Posterior vena cava (tissue), 2 donors: ENCODE measurements around the gene BEST1. TPM values are rescaled to one million over a fixed set of nuclear protein-coding genes. Genes with fewer than 3 reads are reported as not detected.

Source experiments
- DNase-seq: peaks from one replicate; pipeline ENCODE4 v3.0.0-alpha.2; 2020; ENCODE audit warnings: low spot score
- intact Hi-C, 2 donors: fragments of 100-400 bp; cut with DNase I; formaldehyde crosslinking; loops; one replicate each; pipeline versions ENCODE4 v1.14.1 to v1.14.2; 2022 to 2023
- long read RNA-seq, 2 donors: library from polyadenylated mRNA; unstranded; transcript quantifications; one replicate each; pipeline ENCODE4 v2.0.0, GENCODE V29; 2020 to 2021
- total RNA-seq, 2 donors: library from RNA; stranded (reverse); fragmentation: NEBNext Ultra II Directional; extraction: Animal tissue kit (Norgen Biotek cat#: 25700); gene quantifications; one replicate each; pipeline ENCODE4 v1.2.1, GENCODE V29; 2021
- donor health status: DM: yes; HTN: yes; CAD: no.
- donor health status: DM: yes; HTN: yes; CAD: no.

BEST1 gene
- 1 to 10 TPM; 5.8 to 9.5 TPM for total RNA-seq
- long read RNA-seq, donor 1, partial matches to known transcripts = 1 of 8 reads
- long read RNA-seq, donor 1, other reads (novel, unspliced or antisense) = 7 of 8 reads
- long read RNA-seq, donor 2, partial matches to known transcripts = 0 of 2 reads
- long read RNA-seq, donor 2, other reads (novel, unspliced or antisense) = 2 of 2 reads

DNA sequence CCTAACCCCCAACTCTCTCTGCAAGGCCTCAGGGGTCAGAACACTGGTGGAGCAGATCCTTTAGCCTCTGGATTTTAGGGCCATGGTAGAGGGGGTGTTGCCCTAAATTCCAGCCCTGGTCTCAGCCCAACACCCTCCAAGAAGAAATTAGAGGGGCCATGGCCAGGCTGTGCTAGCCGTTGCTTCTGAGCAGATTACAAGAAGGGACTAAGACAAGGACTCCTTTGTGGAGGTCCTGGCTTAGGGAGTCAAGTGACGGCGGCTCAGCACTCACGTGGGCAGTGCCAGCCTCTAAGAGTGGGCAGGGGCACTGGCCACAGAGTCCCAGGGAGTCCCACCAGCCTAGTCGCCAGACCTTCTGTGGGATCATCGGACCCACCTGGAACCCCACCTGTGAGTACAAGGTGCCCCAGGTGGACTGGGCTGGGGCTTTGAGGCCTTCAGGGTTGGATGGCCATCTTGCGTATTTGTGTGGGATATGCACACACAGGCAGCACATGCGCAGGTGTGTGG lies at the start of gene BEST1:
Gene BEST1 (plus strand): TSS at position 317 of the 513 bp plus-strand sequence. CDS start 1,456 bp downstream, outside the sequence.
- intact Hi-C loops = loop anchor here in 1 of 2 donors (5.0 to 10.0 kb wide), 2 partner anchors 132 to 155 kb away; partner anchors contain the start of genes FEN1 and TMEM258
- DNase-seq = no peak

DNA sequence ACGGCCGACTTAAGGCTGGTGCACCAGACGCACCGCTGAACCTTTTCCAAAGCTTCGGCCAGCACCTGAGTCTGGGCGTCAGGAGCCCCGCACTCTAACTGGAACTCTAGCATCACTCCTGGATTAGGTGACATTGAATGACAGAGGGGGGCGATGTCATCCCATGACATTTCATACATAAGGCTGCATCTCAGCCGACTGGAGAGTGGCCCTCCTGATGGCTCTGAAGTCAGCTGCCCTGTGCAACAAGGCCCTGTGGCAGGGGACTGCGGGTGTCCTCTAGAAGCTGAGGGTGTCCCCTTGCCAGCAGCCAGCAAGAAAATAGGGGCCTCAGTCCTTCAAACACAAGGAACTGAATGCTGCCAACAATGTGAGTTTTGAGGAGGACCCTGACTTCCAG lies 48.8 kb upstream of the BEST1 start:
- intact Hi-C loops = loop anchor here in 1 of 2 donors (10.0 kb wide), 1 partner anchor 203 kb away; no protein-coding TSS in a partner anchor

DNA sequence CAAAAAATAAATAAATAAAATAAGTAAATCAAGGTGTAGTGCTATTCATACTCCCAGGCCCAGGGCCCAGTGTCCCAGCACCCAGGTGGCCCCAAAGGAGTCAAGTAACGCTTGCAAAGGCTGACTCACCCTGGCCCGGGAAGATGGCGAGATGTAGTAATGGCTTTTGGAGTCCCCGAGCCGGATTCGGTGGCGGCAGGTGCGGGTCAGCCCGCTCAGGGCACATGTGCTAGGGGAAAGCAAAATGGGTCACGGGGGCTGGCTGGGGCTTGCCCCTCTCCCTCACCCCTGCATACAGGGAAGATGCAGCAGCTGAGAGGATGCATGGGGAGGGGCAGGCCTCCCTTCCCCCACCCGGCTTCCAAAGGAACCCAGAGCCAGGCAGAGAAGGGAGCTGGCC lies 47.8 kb upstream of the BEST1 start:
- no peak for DNase-seq
- intact Hi-C loops = loop anchor here in 1 of 2 donors (10.0 kb wide), 1 partner anchor 202 kb away; no protein-coding TSS in a partner anchor

More for the DNA sequence above, 48.8 kb upstream of the BEST1 start:
- DNase-seq = no peak

DNA sequence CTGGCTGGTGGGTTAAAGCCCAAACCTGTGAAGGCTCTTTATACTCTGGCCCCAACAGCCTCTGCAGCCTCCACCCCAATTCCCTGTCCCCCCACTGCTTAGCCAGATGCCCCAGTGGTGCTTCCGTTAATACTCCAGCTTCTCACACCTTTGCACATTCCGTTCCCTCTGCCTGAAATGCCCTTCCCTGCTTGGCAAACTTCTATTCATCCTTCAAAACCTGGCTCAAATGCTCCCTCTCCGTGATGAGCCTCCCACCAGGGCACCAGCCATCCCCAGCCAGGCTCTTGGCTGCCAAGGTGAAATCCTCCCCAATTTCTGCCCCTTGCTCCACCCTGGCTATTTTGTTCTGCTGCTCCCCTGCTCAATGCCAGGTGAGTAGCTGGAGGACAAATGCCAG lies 46.3 kb upstream of the BEST1 start:
- DNase-seq = no peak
- intact Hi-C loops = loop anchor here in 1 of 2 donors (10.0 kb wide), 1 partner anchor 201 kb away; no protein-coding TSS in a partner anchor

DNA sequence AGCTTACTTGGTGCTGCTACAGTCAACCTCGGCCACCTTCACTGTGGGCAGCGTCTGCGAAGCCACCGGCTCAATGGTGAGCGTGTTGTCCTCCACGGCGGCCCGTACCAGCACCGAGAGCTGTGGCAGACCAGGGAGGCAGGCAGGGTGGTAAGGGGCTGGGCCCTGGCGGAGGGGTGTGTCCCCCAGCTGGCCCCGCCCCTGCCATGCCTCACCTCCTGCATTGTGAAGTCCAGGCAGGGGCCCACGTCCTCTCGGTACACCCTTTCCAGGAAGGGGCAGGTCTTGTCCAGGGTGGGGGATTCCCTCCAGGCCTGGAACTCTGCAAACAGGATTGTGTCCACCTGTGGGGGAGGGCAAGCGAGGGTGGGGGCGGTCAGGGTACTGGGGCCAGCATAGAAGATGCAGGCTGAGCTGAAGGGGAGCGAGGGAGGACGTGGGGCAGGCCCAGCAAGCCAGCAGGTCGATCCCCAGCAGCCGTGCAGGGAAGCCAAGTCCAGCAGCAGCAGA lies 45.6 kb upstream of the BEST1 start:
- intact Hi-C loops = loop anchor here in 1 of 2 donors (10.0 kb wide), 1 partner anchor 200 kb away; no protein-coding TSS in a partner anchor
- no peak for DNase-seq

DNA sequence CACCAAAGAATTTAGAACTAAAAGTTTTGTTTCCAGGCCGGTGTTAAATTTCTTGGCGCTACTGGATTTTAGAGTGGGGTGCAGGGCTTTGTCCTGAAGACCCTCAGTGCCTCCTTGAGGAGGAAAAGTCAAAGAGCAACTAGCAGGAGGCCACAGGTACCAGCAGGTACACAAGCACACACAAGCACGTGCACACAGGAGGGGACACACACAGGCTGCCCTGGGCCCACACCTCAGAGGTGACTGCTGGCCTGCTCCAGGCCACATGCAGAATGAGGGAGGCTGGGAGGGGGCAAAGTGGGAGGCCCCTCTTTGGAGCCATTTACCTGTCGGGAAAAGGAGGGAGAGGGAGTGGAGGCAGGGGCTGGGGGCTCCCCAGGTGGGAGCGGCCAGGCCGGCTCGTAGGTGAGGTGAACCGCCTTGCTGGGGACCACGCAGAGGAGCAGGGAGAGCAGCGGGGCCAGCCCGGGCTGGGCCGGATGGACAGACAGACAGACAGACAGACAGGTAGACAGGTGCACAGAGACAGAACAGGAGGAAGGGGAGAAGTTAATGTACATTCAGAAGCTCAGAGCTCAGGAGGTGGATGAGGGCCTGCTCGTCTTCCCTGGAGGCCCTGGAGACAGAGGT lies 45.0 kb upstream of the BEST1 start:
- intact Hi-C loops = loop anchor here in 1 of 2 donors (10.0 kb wide), 1 partner anchor 200 kb away; no protein-coding TSS in a partner anchor
- DNase-seq = no peak

DNA sequence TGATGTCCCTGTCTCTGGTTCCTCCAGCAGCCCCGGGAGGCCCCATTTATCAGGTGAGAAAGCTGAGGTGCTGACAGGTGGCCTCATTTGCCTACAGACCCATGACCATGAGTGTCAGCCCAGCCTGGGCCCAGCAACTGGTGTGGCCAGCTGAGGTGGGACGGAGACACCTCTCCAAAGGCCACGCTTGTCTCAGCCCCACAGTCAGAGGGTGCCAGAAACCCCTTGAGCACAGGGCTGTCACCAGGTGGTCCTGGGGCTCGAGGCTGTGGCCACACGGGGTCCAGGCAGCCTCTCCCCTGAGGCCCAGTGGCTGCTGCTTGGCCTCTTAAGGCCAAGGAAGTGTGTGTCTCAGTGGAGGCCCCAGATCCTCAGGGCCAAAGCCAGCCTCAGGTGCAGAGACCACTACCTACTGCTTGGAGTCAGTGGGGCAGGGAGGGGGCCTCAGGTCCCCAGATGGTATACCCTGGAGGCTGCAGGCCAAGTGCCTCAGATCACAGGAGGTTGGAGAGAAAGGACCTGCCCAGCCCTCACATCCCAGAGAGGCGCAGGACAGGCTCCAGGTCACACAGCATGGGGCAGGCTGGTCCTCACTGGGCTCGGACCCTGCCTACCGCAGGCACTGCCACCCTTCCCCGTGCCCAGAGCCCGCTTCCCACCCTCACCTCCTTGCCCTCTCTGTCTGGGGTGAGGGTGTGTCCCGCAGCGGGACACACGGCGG lies 44.2 kb upstream of the BEST1 start:
- intact Hi-C loops = loop anchor here in 1 of 2 donors (10.0 kb wide), 1 partner anchor 199 kb away; no protein-coding TSS in a partner anchor
- DNase-seq = no peak

DNA sequence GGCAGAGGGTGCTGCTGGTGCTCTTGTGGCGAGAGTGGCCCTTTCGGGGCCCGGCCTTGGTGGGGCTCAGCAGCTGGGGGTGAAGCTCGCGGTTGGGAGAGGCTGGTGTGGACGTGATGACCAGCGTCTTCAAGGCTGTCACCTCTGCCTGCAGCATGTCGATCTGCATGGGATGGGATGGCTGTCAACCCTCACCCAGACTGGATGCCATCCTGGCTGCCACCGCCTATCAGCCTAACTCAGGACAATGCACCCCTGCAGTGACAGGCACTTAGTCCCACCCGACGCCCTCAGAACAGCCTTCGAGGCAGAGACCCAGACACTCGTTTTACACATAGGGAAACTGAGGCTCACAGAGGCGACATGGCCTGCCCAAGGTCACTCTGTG lies 43.6 kb upstream of the BEST1 start:
- DNase-seq = no peak
- intact Hi-C loops = loop anchor here in 1 of 2 donors (10.0 kb wide), 1 partner anchor 198 kb away; no protein-coding TSS in a partner anchor

DNA sequence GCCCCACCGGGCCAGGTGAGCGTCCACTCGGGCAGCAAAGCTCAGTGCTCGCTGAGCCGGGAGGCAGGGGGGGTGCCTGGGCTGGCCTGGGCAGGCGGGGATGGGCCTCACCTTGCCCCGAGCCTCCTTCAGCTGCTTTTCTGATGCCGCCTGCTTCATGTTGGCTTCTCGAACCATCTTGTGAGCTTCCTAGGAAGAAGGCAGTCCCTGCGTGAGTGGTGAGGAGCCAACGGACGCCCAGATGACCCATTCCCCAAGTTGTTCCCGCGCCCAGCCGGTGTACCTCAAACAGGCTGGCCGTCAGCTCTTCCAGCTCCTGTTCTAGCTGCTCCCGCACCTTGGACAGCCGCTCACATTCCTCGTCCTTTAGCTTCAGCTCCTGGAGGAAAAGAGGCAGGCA lies 42.9 kb upstream of the BEST1 start:
- no peak for DNase-seq
- intact Hi-C loops = loop anchor here in 1 of 2 donors (10.0 kb wide), 1 partner anchor 198 kb away; no protein-coding TSS in a partner anchor

DNA sequence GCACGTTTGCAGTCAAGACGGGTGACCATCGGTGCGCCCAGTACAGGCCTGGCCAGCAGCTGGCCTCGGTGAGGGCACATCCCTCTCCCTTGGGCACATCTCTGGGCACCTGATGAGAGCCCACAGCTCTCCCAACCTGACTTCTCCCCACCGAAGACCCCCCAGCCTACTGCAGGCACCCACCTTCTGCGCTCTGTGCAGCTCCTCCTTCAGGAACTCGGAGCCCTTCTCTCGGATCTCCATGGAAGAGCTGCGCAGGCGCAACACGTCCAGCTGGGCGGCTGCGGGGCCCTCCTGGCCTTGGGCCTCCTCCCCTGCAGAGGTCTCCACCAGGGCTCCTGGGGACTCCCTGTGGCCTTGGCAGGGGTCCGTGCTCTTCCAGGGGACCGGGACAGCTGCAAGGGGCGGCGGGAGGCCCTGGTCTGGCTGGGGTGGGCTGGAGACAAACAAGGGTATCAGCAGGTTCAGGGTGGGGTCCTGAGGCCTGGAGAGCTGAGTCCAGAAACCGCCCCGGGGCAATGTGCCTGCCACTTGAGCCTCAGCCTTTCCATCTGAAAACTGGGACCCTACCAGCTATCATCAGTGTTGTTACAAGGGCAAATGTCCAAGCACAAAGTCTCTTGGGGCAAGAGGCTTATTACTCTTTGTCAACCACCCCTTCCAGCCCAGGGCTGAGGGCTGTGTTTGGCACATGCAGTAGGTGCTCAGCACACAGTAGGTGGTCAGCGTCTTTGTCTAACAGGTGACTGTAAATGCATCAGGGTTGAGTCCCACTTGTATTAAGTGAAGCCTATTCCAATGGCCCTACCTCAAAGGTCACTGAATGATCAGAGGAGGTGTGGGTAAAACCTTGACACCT lies 42.1 kb upstream of the BEST1 start:
- intact Hi-C loops = loop anchor here in 1 of 2 donors (10.0 kb wide), 1 partner anchor 197 kb away; no protein-coding TSS in a partner anchor
- no peak for DNase-seq

DNA sequence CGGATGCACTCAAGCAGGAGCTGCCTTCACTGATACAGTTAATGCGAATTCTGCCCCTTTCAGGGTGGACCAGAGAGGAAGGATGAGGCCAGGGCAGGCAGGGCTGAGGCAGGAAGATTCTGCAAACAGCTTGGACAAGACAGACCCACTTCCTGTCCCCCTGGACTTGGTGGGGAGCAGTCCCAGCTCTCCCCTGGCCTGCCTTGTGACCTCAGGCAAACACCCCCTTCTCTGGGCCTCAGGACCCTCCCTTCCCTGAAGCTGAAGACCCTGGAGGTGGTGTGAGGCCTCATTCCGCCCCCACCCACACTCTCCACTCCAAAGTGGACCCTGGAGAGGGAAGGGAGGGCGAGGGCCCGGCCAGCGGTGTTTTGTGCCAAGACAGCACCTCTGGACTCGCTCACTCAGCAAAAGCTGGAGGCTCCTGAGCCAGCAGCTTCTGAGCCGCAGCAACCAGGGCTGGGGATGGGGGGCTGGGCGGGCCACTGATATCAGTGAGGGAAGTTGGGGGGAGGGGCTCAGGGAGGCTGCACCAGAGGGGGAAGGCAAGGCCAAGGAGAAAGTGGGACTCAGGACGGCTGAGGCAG lies 41.3 kb upstream of the BEST1 start:
- intact Hi-C loops = loop anchor here in 1 of 2 donors (10.0 kb wide), 1 partner anchor 196 kb away; no protein-coding TSS in a partner anchor
- no peak for DNase-seq

DNA sequence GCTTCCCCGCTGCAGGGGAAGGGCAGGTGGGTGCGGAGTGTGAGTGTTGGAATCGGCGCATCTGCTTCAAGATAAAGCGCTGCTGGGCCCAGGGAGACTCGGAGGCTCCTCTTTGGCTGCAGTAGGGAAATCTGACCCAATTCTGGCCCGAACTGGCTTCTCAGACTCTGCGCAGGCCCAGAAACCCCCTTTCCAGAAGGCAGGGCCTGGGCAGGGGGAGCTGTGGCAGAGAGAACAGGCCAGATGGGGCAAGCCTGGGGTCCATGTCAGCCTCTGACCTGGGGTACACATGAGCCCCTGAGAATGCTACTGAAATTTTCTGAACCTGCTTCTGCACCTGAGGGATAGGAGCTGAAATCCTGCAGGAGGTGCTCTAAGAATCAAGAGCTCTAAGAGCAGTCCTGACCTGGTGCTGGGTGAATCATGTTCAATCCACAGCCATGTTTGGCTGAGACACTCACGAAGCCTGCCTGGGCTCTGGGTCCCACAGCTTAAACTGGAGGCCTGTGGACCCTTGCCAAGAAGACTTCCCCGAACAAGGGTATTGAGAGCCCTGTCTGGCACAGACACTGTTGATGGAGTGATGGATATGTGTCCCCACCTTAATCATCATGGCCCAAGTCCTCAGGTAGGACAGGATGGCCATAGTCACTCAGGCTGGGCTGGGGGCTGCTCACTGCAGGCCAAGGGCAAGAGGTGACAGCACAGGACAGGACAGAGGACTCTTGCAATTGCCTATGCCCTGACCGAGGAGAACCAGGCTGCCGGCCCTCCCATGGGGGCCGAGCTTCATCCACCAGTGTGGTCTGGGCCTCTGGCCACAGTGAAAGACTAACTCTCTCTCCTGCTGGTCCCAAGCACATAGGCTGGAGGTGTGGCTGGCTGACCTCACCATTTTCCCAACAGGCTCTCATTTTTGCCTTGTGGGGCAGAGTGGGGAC lies 39.7 kb upstream of the BEST1 start:
- DNase-seq = peak; percentile 84
- intact Hi-C loops = no loop called here

DNA sequence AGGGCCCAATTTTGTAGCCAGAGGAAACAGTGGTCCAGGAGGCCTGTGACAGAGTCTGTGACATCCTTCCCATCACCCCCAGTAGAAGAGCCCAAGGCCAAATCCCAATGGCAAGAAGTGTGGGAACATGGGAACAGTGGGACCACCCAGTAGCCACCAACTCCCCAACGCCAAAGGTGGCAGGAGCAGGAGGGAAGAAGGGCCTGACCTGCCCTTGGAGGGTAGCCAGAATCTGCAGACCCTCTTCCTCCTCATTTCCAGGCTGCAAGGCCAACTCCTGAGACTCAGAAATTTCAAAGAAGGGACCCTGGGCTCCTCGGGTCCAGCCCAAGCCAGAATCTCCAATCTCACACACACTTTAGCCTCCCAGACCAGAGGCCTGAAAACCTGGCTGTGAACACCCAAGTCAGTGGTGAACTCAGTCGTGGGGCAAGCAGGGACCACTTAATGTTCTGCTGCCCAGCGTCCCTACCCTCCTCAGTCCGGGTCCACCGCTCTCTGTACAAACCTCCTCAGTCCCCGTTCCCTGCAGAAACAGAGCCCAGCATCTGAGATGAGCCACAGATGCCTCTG lies 38.9 kb upstream of the BEST1 start:
- intact Hi-C loops = no loop called here
- DNase-seq = peak; percentile 50

DNA sequence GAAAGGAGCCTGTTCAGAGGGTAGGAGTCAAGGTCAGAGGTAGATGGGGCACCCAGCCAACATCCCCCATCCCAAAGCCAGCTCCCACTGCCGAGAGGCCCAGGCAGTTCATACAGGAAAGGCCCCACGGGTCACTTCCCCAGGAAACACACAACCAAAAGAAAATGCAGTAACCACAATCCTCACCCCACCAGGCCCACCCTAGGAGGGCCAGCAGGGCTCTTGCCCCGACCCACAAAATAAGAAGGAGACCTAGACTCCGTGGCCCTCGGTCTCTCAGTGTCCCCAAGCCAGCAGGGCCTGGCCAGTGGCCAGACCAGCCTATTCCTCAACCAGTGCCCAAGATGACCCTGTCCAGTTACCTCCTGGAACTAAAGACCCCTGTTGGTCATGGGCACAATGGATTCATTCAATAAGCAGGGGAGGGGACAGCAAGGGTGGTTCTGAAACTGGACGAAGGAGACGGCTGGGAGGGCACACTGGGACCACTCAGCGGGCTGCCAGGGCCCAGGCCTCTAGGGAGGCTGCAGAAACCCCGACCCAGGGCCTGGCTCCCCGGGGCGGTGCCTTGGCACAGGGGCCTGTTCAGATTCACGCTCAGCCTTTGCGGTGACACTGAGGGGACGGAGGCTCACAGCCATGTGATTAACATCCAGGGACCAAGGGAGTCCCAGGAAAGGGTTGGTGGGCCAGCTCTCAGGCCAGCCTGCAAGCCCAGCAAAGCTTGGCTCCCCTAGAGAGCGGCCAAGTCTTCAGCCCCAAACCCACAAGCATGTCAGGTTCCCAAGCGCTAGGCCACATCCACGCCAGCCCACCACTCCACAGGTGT lies 38.2 kb upstream of the BEST1 start:
- intact Hi-C loops = no loop called here
- DNase-seq = peak; percentile 77

DNA sequence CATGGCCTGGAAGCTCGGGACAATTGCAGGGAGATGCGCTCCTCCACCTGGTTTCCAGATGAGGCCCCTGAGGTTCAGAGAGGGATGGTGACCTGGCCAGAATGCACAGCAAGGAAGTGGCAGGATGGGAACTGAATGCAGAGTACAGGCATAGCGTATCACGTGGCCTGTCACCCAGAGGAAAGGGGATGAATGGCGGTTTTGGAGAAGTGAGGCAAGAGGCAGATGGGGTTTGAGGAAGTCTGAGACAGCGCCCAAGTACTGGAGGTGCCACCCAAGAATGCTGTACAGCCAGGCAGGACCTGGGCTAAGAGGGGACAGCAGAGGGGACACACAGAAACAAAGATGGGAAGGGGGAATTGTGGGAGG lies 37.6 kb upstream of the BEST1 start:
- intact Hi-C loops = no loop called here

More for the DNA sequence above, 37.6 kb upstream of the BEST1 start:
- no peak for DNase-seq
